GM12878 (cell line): ENCODE measurements around the gene RPS2. TPM values are rescaled to one million over a fixed set of nuclear protein-coding genes. Genes with fewer than 3 reads are reported as not detected.

Experiments used
- ATAC-seq: fragments of 200-7000 bp; cut with Tn5 transposase; 3 replicates; pipeline ENCODE4 v1.9.1; 2020; ENCODE audit warnings: mild to moderate bottlenecking, moderate library complexity
- BruUV-seq: library from RNA; stranded (reverse); fragments of 400-500 nt; replicated peaks from 2 replicates; lab custom pipeline; 2021; lab: Mats Ljungman, UMichigan
- CTCF ChIA-PET: fragments of 300-600 bp; sonication (Branson Sonifier 250); formaldehyde crosslinking; extraction: SDS; loops from one replicate; lab custom pipeline; 2021; ENCODE audit warnings: inconsistent platforms; lab: Yijun Ruan, JAX
- POLR2A ChIA-PET: fragments of 350-600 bp; formaldehyde crosslinking; extraction: SDS; loops from one replicate; lab custom pipeline; 2021; ENCODE audit warnings: inconsistent platforms; lab: Charles Lee
- RAD21 ChIA-PET: fragments of 300-600 bp; sonication (Branson Sonifier 250); formaldehyde crosslinking; loops from one replicate; lab custom pipeline; 2023; ENCODE audit warnings: antibody characterized with exemption; ENCODE audit not compliant: unreplicated experiment; lab: Charles Lee
- SMC1A ChIA-PET: fragments of 300-600 bp; sonication (Branson Sonifier 250); formaldehyde crosslinking; loops from one replicate; lab custom pipeline; 2023; ENCODE audit not compliant: unreplicated experiment, uncharacterized antibody; lab: Charles Lee
- DNase-seq: peaks from one replicate; pipeline ENCODE4 v3.0.0-alpha.2; 2011; ENCODE audit warnings: low read depth, low spot score
- FAIRE-seq: peaks from 3 replicates; lab custom pipeline; 2011; peaks lifted over from hg19 to GRCh38; lab: Jason Lieb, UNC
- H2AFZ ChIP-seq: 2 replicates; pipeline ENCODE4 v1.6.0; 2011; ENCODE audit warnings: low read depth, low read length, control low read depth; ENCODE audit not compliant: control insufficient read depth
- H3K27ac ChIP-seq: 2 replicates; pipeline ENCODE4 v1.5.1; 2011; ENCODE audit warnings: control low read depth; ENCODE audit not compliant: control insufficient read depth, insufficient read depth
- H3K27me3 ChIP-seq, 2 experiments: replicated peaks in 1 of 2; 2 replicates each; pipeline versions ENCODE4 v1.6.0 to v1.6.1; 2011; ENCODE audit warnings: low read length in 1 of 2; ENCODE audit not compliant: control insufficient read depth in 2 of 2, insufficient read depth in 2 of 2
- H3K36me3 ChIP-seq, 2 experiments: 2 replicates each; pipeline ENCODE4 v1.5.1; 2011; ENCODE audit warnings: low read length in 1 of 2; ENCODE audit not compliant: control insufficient read depth in 2 of 2, insufficient read depth in 2 of 2
- H3K4me1 ChIP-seq: 2 replicates; pipeline ENCODE4 v1.6.1; 2011; ENCODE audit warnings: mild to moderate bottlenecking, low read length, moderate library complexity, mixed read lengths; ENCODE audit not compliant: control insufficient read depth, insufficient read depth
- H3K4me2 ChIP-seq: 2 replicates; pipeline ENCODE4 v1.6.0; 2011; ENCODE audit warnings: control low read depth; ENCODE audit not compliant: control insufficient read depth, insufficient read depth
- H3K4me3 ChIP-seq: fragments of 200-600 bp; sonication (generic); 2 replicates; pipeline ENCODE4 v1.5.1; 2016
- H3K79me2 ChIP-seq: 2 replicates; pipeline ENCODE4 v1.6.0; 2011; ENCODE audit warnings: low read length; ENCODE audit not compliant: control insufficient read depth, insufficient read depth
- H3K9ac ChIP-seq: 2 replicates; pipeline ENCODE4 v1.8.0; 2011; ENCODE audit warnings: low read length, control low read depth, mixed read lengths; ENCODE audit not compliant: control insufficient read depth, insufficient read depth
- H3K9me3 ChIP-seq: replicated peaks from 3 replicates; pipeline ENCODE4 v1.5.1; 2011; ENCODE audit warnings: mild to moderate bottlenecking, low read length; ENCODE audit not compliant: control insufficient read depth, insufficient read depth
- H4K20me1 ChIP-seq: 2 replicates; pipeline ENCODE4 v1.6.0; 2011; ENCODE audit not compliant: control insufficient read depth, insufficient read depth
- BACH1 ChIP-seq: fragments of 450-650 bp; IDR thresholded peaks from 2 replicates; pipeline ENCODE4 v1.6.1; 2017; ENCODE audit warnings: mild to moderate bottlenecking, borderline replicate concordance
- CHD1 ChIP-seq: IDR thresholded peaks from 2 replicates; pipeline ENCODE4 v1.6.1; 2012; ENCODE audit warnings: low read depth, low read length, improper control_type of control experiment
- DPF2 ChIP-seq: fragments of 450-650 bp; IDR thresholded peaks from 2 replicates; pipeline ENCODE4 v1.6.1; 2017; ENCODE audit warnings: mild to moderate bottlenecking
- E4F1 ChIP-seq: fragments of 450-650 bp; IDR thresholded peaks from 2 replicates; pipeline ENCODE4 v1.6.1; 2018; ENCODE audit warnings: borderline replicate concordance, mild to moderate bottlenecking; ENCODE audit not compliant: partially characterized antibody
- MEF2A ChIP-seq: IDR thresholded peaks from 2 replicates; pipeline ENCODE4 v1.6.1; 2011; ENCODE audit warnings: low read depth, mild to moderate bottlenecking, low read length, moderate library complexity; ENCODE audit not compliant: insufficient read depth
- MEF2B ChIP-seq: fragments of 450-650 bp; IDR thresholded peaks from 2 replicates; pipeline ENCODE4 v1.6.1; 2018; ENCODE audit warnings: mild to moderate bottlenecking, moderate library complexity; ENCODE audit not compliant: partially characterized antibody, poor library complexity, severe bottlenecking
- MYB ChIP-seq: fragments of 150-350 bp; IDR thresholded peaks from 2 replicates; pipeline ENCODE4 v1.6.1; 2014; ENCODE audit warnings: mild to moderate bottlenecking, low read depth, low read length, borderline replicate concordance
- SPI1 ChIP-seq: IDR thresholded peaks from 2 replicates; pipeline ENCODE4 v1.6.1; 2011; ENCODE audit warnings: low read depth, mild to moderate bottlenecking, low read length, moderate library complexity, borderline replicate concordance; ENCODE audit not compliant: insufficient read depth
- TBL1XR1 ChIP-seq: IDR thresholded peaks from 2 replicates; pipeline ENCODE4 v1.6.1; 2012; ENCODE audit warnings: low read depth, low read length, improper control_type of control experiment
- USF2 ChIP-seq: IDR thresholded peaks from 2 replicates; pipeline ENCODE4 v1.6.1; 2011; ENCODE audit warnings: low read depth, low read length, improper control_type of control experiment, borderline replicate concordance
- YBX1 ChIP-seq: fragments of 450-650 bp; IDR thresholded peaks from 2 replicates; pipeline ENCODE4 v1.6.1; 2016; ENCODE audit warnings: antibody characterized with exemption
- ZNF24 ChIP-seq: fragments of 450-650 bp; IDR thresholded peaks from 2 replicates; pipeline ENCODE4 v1.6.1; 2017; ENCODE audit warnings: antibody characterized with exemption, mild to moderate bottlenecking
- WGBS: methylation state at CpG from one replicate; pipeline ENCODE4 v1.1.6; 2016; ENCODE audit warnings: low lambda C conversion rate; ENCODE audit not compliant: insufficient replicate concordance, insufficient coverage; ENCODE audit errors: missing lambda C conversion rate; 5-methylcytosine and 5-hydroxymethylcytosine counted together
- in situ Hi-C: fragments of 300-500 bp; cut with MboI; formaldehyde crosslinking; loops from 9 replicates; pipeline ENCODE4 v1.14.3; 2018; ENCODE audit warnings: mixed read lengths
- intact Hi-C: fragments of 100-400 bp; cut with micrococcal nuclease; formaldehyde crosslinking; loops from one replicate; pipeline ENCODE4 v1.14.2; 2022; ENCODE audit not compliant: unreplicated experiment
- polyA plus RNA-seq, 11 experiments: library from polyadenylated mRNA; depleted of rRNA in 4 of 11; unstranded in 6 of 11; stranded (reverse) in 5 of 11; fragments of >200 nt; fragmentation: Nextera tagmentation in 4 of 11; fragmentation: Illumina TruSeq in 1 of 11; extraction: Ambion mirVana in 4 of 11; extraction: Trizol in 1 of 11; gene quantifications; 1 replicate in 1 of 11; 2 replicates in 10 of 11; pipeline versions ENCODE4 v1.2.1 to v1.2.3, GENCODE V29; 2011 to 2016; ENCODE audit warnings: inconsistent platforms in 2 of 11, missing spikeins in 2 of 11, low read depth in 1 of 11
- total RNA-seq, 4 experiments: library from RNA; depleted of rRNA in 3 of 4; stranded (reverse); fragments of >200 nt in 3 of 4; fragmentation: Illumina TruSeq in 1 of 4; extraction: Trizol in 1 of 4; gene quantifications; 2 replicates each; pipeline versions ENCODE4 v1.2.1 to v1.2.3, GENCODE V29; 2013 to 2021

Gene RPS2
- total and polyA plus RNA-seq, 10 of the 15 experiments (the other 5 are each of a cell fraction or from before 2014, with no cell fraction given), result 1,295 to 7,121 (median 3,933) TPM

GRCh38 chr16:1914988-1915387, 49.6 kb downstream of the RPS2 start:
- WGBS, result 5% methylated on average over 8 of the region's 8 CpGs
- H3K9me3 ChIP-seq, result no peaks in the 10 kb centered on the region
- FAIRE-seq (no peak), ATAC-seq (no peak), DNase-seq (no peak)
- no peak overlapping the region for H3K4me3 ChIP-seq
- no peak overlapping the region for H3K4me2 ChIP-seq
- SMC1A ChIA-PET, result no interaction called here
- H2AFZ ChIP-seq, result no peak overlapping the region
- H3K9ac ChIP-seq, result no peak overlapping the region
- intact Hi-C loops, result no loop called here
- BruUV-seq, result no TSS peak
- POLR2A ChIA-PET, result no interaction called here
- CTCF ChIA-PET, result interaction anchor here (2.3 kb wide), 1 partner anchor 14 kb away, joined by 6 read pairs; no protein-coding TSS in a partner anchor
- TF ChIP-seq MYB (no peak), MEF2A (no peak), E4F1 (no peak), ZNF24 (no peak), SPI1 (no peak), BACH1 (no peak), CHD1 (no peak), USF2 (no peak), YBX1 (no peak), MEF2B (no peak), DPF2 (no peak), TBL1XR1 (no peak)
- H3K4me1 ChIP-seq, result no peaks in the 10 kb centered on the region
- no peaks in the 10 kb centered on the region for H3K79me2 ChIP-seq
- no peaks in the 10 kb centered on the region for H3K36me3 ChIP-seq
- H3K27ac ChIP-seq, result no peak overlapping the region
- in situ Hi-C loops, result no loop called here
- no peaks in the 10 kb centered on the region for H4K20me1 ChIP-seq
- RAD21 ChIA-PET, result no interaction called here
- H3K27me3 ChIP-seq, result peaks cover 6 to 7% of the 10 kb centered on the region in 2 experiments; a peak in 3 of 4 replicates
